Stimulated activated CD4-positive, alpha-beta T cell treated with anti-CD3 and anti-CD28 coated beads, TNF-alpha, amount 100 ng/mL, for 48 hours (primary cell): Measurements from ENCODE around the gene TGFBR3L.
"Not testable (repeated sequence)": the region's sequence is repeated elsewhere in the genome, so short reads cannot be mapped to it uniquely, and the experiment has no call there.

Experiments used
- DNase-seq, 3 donors: peaks; one replicate each; pipeline ENCODE4 v3.0.0-alpha.2; 2020; ENCODE audit warnings: low read depth in 3 of 3

The TGFBR3L gene

GRCh38 chr19:7959211-7959610, 44.6 kb downstream of the TGFBR3L start:
- DNase-seq: no peak

DNA sequence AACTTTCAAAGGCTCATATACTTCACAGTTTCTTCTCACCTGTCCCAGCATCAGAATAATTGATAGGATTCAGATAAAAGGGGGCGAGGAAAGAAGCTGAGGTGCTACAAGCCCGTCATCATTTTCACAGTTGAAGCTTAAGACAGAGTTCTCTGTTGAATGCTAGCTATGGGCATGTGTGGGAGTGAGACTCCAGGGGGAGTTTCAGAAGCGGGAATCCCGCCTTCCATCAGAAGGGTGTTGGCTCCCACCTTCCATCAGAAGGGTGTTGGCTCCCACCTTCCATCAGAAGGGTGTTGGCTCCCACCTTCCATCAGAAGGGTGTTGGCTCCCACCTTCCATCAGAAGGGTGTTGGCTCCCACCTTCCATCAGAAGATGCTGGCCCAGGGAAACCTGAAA, 46.5 kb downstream of the TGFBR3L start:
- DNase-seq: not testable (repeated sequence)

GRCh38 chr19:7961920-7962626, 47.4 kb downstream of the TGFBR3L start:
- no peak for DNase-seq

DNA sequence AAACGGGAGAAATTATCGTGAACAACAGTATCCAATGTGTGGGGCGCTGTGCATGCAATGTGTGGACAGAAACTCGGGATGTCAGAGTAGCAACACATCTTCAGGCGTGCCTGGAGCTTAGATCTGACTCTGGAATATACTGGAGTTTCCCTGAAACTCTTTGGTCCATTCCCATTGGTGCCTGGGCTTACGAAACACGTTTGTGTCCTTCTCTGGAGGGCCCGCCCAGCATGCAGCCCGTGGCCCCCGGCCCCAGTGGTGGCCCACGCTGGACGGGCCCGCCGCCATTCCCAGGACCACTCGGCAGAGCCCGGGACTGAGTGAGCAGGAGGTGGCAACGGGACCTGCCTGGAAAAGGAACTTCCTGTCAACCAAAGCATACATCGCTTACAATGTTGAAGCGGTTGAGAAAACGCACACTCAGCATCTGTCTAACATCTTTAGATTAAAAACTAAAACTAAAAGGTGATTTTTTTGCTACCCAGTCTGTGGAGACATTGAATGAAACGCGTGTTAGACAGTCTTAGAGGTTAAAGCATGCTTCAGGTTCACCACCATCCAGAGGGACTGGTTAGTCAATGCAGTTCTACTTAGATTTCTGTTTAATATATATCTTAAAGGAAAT, 48.1 kb downstream of the TGFBR3L start:
- no peak for DNase-seq

GRCh38 chr19:7963566-7963965, 48.9 kb downstream of the TGFBR3L start:
- no peak for DNase-seq

DNA sequence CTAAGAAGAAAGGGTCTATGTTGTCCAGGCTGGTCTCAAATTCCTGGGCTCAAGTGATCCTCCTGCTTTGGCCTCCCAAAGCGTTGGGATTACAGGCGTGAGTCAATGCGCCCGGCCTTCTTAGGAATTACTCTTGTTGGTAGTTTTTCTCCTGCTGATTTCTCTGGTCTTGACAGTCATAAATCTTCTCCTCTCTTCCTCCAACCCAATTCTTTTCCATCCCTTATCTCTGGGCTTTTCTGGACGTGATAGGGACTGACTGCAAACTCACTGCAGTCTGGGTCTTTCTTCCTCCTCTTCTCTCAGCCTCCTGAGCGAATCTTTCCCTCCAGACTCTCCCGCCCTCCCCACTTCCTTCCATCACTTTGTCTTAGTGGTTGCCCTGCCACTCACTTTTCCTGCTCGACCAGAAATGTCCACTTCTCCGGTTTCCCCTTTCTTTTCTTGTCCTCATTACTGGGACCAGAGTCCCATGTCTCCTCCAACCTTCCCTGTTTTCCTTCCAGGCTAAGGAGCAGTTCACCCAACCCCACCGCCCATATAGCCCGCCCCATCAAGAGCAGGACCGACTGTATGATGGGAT, 50.7 kb downstream of the TGFBR3L start:
- DNase-seq: no peak

- no peak for DNase-seq
Observed at GRCh38 chr19:7965921-7966665, 51.5 kb downstream of the TGFBR3L start.

DNA sequence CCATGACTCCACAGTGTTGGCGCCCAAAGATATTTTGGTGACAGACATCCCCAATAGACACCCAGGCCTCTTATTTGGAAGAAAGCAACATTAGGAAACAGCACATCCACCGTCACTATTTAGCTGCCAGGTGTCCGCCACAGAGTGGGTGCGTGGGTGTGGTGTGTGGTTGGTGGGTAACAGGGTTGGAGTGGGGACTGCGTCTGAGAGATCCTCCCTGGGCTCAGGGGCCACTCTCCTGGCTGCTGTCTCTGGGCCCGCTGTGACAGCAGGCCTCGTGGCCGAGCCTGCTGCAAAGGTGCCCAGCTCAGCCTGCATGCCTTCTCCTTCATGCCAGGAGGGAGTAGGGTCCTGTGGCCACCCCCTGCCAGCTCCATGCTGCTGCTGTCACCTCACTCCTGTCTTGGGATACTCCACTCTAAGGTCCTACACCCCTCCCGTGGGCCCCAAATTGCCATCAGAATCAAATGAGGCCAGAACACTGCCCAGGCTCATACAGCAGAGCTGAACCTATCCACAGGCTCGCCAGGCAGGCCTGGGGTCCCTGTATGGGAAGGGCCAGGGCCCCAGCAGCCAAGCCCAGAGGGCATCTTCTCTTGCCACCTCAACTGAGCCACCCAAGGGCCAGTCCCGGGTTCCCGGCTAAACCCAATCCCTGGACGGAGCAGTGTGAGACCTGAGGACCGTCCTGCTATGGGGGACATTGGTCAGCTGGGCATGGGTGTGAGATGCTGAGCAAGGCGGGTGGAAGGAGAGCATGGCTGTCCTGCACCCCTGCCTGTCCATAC, 53.6 kb downstream of the TGFBR3L start:
- no peak for DNase-seq
